ENCODE data around the gene CTNNA3.
"Not testable (repeated sequence)": the region's sequence is repeated elsewhere in the genome, so short reads cannot be mapped to it uniquely, and the experiment has no call there.

Gene CTNNA3

DNA sequence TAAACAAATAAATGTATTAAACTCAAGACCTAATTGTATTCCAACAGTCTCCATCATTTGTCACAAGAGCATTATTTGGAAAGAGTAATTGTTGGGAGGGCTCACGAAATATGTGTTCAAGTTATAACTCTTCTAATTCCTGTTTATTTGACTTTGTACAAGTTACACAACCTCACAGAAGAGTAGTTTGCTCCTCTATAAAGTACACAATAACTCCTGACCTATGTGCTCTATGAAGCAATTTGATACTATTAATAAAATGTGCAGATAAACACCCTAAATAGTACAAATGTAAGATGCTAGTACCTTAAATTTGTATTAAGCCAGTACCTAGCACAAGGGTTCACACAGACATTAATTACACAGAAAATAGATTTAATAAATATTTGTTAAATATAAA is 484.3 kb downstream of the CTNNA3 start:
- H3K4me3 ChIP-seq (ENCODE audit: low read depth, low read length): no peak overlapping the region
- no peak for TF ChIP-seq CTCF (IDR thresholded peaks at IDR 0.05; ENCODE audit: low read depth, low read length)
- in situ Hi-C loops (cut with HindIII; ENCODE audit: low sequenced_read_pairs): no loop called here
- DNase-seq (ENCODE audit: low read depth, low spot score): no peak

DNA sequence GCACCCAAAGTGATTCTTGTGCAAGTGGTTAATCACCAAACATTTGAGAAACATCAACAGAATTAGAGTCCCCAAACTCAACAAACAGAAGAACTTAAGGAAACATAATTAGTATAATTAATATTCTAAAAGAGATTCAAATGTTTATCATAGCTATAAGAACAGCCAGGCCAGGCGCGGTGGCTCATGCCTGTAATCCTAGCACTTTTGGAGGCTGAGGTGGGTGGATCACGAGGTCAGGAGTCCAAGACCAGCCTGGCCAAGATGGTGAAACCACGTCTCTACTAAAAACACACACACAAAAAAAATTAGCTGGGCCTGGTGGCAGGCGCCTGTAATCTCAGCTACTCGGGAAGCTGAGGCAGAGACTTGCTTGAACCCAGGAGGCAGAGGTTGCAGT is 488.1 kb downstream of the CTNNA3 start:
- in situ Hi-C loops (cut with HindIII; ENCODE audit: low sequenced_read_pairs); DNase-seq (ENCODE audit: low read depth, low spot score); H3K4me3 ChIP-seq (ENCODE audit: low read depth, low read length): not testable (repeated sequence)

DNA sequence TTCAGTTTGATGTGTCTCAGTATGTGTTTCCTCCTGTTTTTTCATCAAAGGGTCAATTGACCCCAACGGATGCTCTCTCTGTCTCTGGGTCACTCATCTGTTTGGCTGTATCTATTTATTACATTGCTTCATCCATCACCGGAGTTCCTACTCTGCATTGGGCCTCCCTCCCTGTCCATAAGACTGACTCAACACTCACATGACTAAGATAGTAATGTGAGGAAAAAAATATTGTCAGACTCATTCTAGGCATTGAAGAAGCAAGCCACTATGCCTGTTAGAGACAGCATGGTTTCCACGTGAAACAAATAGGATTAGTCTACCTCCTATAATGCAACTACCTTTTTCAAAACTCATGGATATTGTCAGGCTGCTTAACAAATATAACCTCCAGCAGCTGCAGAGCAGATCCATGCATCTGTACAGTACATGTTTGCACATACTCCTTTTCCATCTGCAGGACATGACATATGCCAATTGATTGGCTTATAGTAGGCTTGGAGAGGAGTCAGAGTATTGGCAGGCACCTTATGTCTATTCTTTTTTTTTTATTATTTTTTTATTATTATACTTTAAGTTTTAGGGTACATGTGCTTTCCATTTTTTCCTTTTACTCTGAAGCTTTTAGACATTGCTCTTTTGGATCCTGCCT is 495.0 kb downstream of the CTNNA3 start:
- in situ Hi-C loops (cut with HindIII; ENCODE audit: low sequenced_read_pairs): no loop called here
- no peak overlapping the region for H3K4me3 ChIP-seq (ENCODE audit: low read depth, low read length)
- no peak for TF ChIP-seq CTCF (IDR thresholded peaks at IDR 0.05; ENCODE audit: low read depth, low read length)
- DNase-seq (ENCODE audit: low read depth, low spot score): no peak

- no peak for TF ChIP-seq CTCF (IDR thresholded peaks at IDR 0.05; ENCODE audit: low read depth, low read length)
- no peak overlapping the region for H3K4me3 ChIP-seq (ENCODE audit: low read depth, low read length)
- no peak for DNase-seq (ENCODE audit: low read depth, low spot score)
- in situ Hi-C loops (cut with HindIII; ENCODE audit: low sequenced_read_pairs): no loop called here
These were observed 520.6 kb downstream of the CTNNA3 start for GRCh38 chr10:67175354-67175753.

DNA sequence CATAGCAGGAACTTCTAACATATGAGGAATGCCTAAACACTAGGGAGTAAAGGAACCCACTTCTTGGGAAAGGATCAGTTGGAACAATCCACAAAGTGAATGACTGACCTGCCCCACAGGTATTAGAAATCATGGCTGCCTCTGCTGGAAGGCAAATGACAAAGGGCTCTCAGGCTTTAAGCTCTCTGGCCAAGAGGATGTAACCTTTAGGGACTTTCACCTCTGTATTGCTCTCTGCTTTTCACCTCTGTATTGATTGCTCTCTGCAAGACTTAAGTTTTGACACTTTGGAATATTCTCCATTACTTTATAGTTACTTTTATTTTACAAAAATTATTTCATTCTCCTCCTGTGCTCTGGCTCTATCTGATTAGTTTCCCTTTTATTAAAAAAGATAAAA is 522.2 kb downstream of the CTNNA3 start:
- no peak for TF ChIP-seq CTCF (IDR thresholded peaks at IDR 0.05; ENCODE audit: low read depth, low read length)
- DNase-seq (ENCODE audit: low read depth, low spot score): no peak
- no peak overlapping the region for H3K4me3 ChIP-seq (ENCODE audit: low read depth, low read length)
- in situ Hi-C loops (cut with HindIII; ENCODE audit: low sequenced_read_pairs): no loop called here

GRCh38 chr10:67171970-67172369 is 524.0 kb downstream of the CTNNA3 start:
- no peak for TF ChIP-seq CTCF (IDR thresholded peaks at IDR 0.05; ENCODE audit: low read depth, low read length)
- DNase-seq (ENCODE audit: low read depth, low spot score): no peak
- no peak overlapping the region for H3K4me3 ChIP-seq (ENCODE audit: low read depth, low read length)
- in situ Hi-C loops (cut with HindIII; ENCODE audit: low sequenced_read_pairs): no loop called here

GRCh38 chr10:67156239-67156638 is 539.8 kb downstream of the CTNNA3 start:
- in situ Hi-C loops (cut with HindIII; ENCODE audit: low sequenced_read_pairs): no loop called here
- DNase-seq (ENCODE audit: low read depth, low spot score): no peak
- no peak for TF ChIP-seq CTCF (IDR thresholded peaks at IDR 0.05; ENCODE audit: low read depth, low read length)
- H3K4me3 ChIP-seq (ENCODE audit: low read depth, low read length): no peak overlapping the region
